Putamen (tissue), 1 donor: ENCODE results near the gene FGD2.

Experiments used
- DNase-seq: peaks from one replicate; pipeline ENCODE4 v3.0.0-alpha.2; 2016; ENCODE audit warnings: low spot score

FGD2 gene

DNA sequence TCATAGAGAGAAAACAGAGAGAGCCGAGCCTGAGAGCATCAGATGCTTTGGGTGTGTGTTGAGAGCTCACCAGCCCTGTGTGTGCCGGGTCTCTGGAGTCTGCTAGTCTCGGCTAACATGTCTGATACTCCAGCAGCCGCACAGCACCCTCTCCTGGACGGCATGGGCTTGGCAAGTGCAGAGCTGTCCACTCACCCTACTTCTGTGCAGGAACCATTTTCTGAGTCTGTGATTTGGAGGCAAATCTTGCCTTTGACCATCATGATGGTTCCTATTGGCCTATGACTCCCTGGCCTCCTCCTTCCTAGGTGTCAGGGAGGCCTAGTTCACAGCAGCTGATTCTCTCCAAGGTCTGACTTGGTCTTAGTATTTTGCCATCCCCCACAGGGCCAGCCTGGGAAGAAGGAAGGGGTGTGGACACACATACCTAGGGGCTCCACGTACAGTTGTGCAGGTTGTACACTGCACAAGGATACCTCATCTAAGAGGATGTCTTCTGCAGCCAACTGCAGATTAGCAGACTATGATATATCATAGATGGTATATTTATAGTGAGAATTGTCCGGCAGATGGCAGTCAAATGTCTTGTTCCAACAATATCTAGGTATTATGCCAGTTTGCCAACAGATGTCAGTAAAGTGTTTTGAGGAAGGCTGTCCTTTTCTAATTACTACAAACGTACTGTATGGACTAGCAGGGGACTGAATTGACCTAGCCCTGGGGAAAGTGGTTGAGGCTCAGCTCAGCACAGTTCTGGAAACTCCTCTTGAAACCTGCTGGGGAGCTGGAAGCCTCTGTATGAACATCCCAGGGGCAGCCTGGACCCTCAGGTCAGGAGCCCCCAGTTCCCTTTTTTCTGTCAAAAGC lies 13.0 kb downstream of the FGD2 start:
- DNase-seq: peak; percentile 92

- DNase-seq: no peak
These were observed 13.6 kb downstream of the FGD2 start for GRCh38 chr6:37019065-37019450.

DNA sequence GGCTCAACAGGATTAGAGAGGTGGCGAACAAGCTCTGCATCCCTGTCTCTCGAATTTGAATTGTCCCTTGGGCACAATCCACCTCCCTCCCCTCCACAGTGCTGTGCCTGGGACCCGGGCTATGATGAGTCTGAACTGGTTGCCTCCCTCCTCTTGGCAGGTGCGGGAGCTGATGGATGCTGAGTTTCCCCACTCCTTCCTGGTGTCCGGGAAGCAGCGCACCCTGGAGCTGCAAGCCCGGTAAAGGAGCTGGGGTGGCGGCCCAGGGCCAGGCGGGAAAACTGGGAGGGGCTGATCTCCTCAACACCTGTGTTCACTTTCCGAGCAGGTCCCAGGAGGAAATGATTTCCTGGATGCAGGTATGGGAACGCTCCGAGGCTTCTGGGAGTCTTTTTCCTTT lies 14.9 kb downstream of the FGD2 start:
- no peak for DNase-seq

DNA sequence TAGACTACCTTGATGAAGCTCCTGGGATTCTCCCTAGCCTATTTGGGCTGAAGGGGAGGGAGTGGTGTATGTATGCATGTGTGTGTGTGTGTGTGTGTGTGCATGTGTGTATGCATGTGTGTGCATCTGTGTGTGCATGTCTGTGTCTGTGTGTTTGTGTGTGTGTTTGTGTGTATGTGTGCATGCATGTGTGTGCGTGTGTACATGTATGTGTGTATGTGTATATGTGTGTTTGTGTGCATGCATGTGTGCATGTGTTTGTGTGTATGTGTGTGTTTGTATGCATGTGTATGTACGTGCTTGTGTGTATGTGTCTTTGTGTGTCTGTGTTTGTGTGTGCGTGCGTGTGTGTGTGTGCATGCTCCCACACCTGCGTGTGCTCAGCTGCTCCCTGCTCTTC lies 15.4 kb downstream of the FGD2 start:
- no peak for DNase-seq

- no peak for DNase-seq
These were observed 16.1 kb downstream of the FGD2 start for GRCh38 chr6:37021356-37022129.

DNA sequence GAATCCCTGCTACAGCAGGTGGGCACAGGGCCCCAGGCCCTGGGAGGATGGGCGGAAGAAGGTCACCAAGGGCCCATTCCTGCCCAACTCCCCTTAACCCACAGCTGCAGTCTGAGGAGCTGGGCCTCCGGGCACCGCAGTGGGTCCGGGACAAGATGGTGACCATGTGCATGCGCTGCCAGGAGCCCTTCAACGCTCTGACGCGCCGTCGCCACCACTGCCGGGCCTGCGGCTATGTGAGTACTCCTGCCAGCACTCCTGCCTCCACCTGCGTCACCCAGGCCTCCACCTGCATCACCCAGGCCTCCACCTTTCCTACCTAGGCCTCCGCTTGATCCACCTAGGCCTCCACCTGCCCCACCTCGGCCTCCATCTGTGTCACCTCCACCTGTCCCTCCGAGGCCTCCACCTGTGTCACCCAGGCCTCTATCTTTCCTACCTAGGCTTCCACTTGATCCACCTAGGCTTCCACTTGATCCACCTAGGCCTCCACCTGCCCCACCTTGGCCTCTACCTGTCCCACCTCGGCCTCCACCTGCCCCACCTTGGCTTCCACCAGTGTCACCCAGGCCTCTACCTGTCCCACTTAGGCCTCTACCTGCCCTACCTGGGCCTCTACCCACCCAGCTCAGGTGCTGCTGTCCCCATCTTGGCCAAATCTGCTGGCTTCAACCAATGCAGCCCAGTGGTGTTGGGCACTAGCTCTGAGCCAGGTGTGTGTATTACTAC lies 16.8 kb downstream of the FGD2 start:
- no peak for DNase-seq

GRCh38 chr6:37024656-37025337 lies 19.3 kb downstream of the FGD2 start:
- DNase-seq: no peak

DNA sequence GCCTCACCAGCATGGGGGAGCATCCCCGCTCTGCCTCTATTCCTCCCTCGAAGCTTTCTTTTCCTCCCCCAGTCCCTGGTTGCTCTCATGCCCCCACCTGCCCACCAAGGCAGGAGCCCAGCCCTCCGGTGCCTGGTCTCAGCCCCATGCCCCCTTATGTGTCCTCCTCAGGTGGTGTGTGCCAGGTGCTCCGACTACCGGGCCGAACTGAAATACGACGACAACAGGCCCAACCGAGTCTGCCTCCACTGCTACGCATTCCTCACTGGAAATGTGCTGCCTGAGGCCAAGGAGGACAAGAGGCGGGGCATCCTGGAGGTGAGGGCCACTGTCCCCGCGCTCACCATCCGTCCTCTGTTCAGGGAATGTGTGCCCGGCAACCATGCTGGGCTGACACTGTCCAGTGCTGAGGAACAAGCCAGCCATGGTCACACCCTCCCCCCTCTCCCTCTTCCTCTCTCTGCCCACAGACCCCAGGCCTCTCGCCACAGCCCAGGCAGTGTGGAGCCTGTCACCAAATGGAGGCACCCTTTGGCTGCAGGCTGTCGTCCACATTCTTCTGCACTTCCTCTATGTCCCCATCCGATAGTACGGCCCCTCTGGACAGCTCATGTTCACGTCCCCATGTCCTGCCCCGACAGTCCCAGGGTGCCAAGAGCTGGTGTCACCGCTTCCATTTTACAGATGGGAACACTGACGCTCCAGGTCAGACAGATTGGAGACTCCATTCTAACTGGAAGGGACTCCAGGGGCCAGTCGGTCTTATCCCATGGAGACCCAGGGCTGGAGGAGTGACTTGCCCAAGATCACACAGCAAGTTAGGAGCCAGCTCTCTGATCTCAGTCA lies 20.4 kb downstream of the FGD2 start:
- no peak for DNase-seq

- DNase-seq: no peak
These were observed 21.7 kb downstream of the FGD2 start for GRCh38 chr6:37027036-37027720.

- no peak for DNase-seq
These were observed 22.5 kb downstream of the FGD2 start for GRCh38 chr6:37027811-37028469.

DNA sequence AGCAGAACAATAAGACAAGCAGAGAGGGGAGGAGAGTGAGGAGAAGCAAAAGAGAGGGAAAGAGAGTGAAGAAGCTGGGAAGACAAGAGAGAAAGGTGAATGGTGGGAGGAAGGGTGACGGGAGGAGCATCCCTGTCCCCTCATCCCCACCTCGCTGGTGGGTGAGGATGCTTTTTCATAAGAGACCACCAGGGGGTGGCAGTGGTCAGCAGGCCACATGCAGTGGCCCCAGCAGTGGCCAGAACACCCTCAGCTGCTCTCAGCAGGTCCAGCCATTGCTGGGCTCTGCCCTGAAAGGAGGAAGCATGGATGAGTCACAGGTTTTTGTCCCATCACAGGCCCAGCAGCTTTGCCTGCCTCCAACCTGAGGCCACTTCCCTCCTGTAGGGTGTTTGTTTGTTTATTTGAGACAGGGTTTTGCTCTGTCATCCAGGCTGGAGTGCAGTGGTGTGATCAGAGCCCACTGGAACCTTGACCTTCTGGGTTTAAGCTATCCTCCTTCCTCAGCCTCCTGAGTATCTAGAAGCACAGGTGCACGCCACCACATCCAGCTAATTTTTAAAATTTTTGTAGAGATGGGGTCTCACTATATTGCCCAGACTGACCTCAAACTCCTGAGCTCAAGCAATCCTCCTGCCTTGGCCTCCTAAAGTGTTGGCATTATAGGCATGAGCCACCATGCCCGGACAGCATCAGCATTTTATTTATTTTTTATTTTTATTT lies 24.0 kb downstream of the FGD2 start:
- no peak for DNase-seq

GRCh38 chr6:37030599-37030998 lies 25.1 kb downstream of the FGD2 start:
- DNase-seq: no peak

GRCh38 chr6:37032239-37032638 lies 26.8 kb downstream of the FGD2 start:
- DNase-seq: no peak

GRCh38 chr6:37033255-37033654 lies 27.8 kb downstream of the FGD2 start:
- DNase-seq: no peak

DNA sequence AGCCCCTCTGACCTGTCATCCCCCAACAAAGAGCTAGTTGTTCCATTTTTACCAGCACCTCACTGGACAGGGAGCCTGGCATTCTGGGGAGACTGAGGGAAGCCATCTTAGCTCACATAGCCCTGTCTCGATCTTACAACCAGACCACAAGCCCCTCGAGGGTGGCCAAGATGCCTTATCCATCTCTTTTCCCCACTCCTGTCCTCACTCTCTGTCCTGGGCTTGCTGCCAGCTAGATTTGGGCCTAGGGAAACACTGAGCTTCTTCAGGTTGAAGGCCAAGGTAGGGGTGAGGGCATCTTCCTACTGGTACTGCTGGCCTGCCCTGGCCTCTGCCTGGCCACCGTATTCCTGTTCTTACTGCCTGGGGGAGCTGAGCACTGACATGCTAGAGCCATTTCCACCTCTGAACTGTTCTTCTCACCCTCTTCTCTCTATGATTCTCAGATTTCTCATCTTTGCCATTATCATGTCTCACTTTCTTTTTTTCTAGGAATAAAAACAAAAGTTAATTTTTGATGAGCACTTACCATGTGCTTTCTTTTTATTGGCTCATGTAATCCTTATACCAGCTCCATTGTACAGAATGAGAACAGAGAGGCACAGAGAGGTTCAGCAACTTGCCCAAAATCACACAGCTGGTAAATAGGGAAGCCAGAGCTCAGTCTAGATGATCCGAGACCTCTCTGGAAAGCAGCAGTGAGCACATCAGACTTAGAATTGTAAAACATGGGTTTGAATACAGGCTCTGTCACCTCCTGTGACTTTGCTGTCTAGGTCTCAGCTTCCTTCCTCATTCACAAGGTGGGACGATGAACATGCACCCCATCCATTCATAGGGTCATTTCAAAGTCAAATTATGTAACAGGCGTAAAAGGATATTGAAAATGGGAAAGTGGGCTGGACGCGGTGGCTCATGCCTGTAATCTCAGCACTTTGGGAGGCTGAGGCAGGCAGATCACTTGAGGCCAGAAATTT lies 28.7 kb downstream of the FGD2 start:
- DNase-seq: no peak

- DNase-seq: no peak
These were observed 30.7 kb downstream of the FGD2 start for GRCh38 chr6:37036146-37036545.

GRCh38 chr6:37038292-37039198 lies 33.1 kb downstream of the FGD2 start:
- no peak for DNase-seq
